Loucy (cell line): ENCODE results near the gene PRRX2.

Experiments used
- H2AFZ ChIP-seq: fragments of 200-600 bp; sonication (generic); 2 replicates; pipeline ENCODE4 v1.6.0; 2016; ENCODE audit warnings: antibody characterized with exemption, mild to moderate bottlenecking, low read length, moderate library complexity
- H3F3A ChIP-seq: fragments of 200-600 bp; 2 replicates; pipeline ENCODE4 v1.6.0; 2016; ENCODE audit warnings: antibody characterized with exemption, low read depth, mild to moderate bottlenecking
- H3K27me3 ChIP-seq: fragments of 200-600 bp; sonication (generic); 2 replicates; pipeline ENCODE4 v1.6.1; 2014; ENCODE audit warnings: low read length, mild to moderate bottlenecking; ENCODE audit not compliant: insufficient read depth, poor library complexity, severe bottlenecking
- H3K36me3 ChIP-seq: fragments of 200-600 bp; sonication (generic); 2 replicates; pipeline ENCODE4 v1.6.1; 2016; ENCODE audit warnings: low read length; ENCODE audit not compliant: insufficient read depth
- H3K4me1 ChIP-seq: fragments of 200-600 bp; sonication (generic); 2 replicates; pipeline ENCODE4 v1.5.1; 2014; ENCODE audit warnings: low read length, mild to moderate bottlenecking; ENCODE audit not compliant: insufficient read depth, poor library complexity, severe bottlenecking
- H3K4me2 ChIP-seq: fragments of 200-600 bp; sonication (generic); 2 replicates; pipeline ENCODE4 v1.6.0; 2014; ENCODE audit warnings: antibody characterized with exemption, low read length, low read depth, mild to moderate bottlenecking; ENCODE audit not compliant: poor library complexity, severe bottlenecking
- H3K4me3 ChIP-seq: fragments of 200-600 bp; sonication (generic); 2 replicates; pipeline ENCODE4 v1.5.1; 2014; ENCODE audit warnings: low read length, mild to moderate bottlenecking, mixed read lengths; ENCODE audit not compliant: poor library complexity, severe bottlenecking
- H3K79me2 ChIP-seq: fragments of 200-600 bp; sonication (generic); 2 replicates; pipeline ENCODE4 v1.6.1; 2014; ENCODE audit warnings: low read length; ENCODE audit not compliant: insufficient read depth
- H3K9ac ChIP-seq: fragments of 200-600 bp; sonication (generic); 2 replicates; pipeline ENCODE4 v1.6.0; 2014; ENCODE audit warnings: mild to moderate bottlenecking, low read depth, low read length, moderate library complexity; ENCODE audit not compliant: poor library complexity, severe bottlenecking
- H3K9me2 ChIP-seq: fragments of 200-600 bp; sonication (generic); replicated peaks from 2 replicates; pipeline ENCODE4 v1.6.1; 2016; ENCODE audit warnings: low read depth, low read length, mixed read lengths
- H3K9me3 ChIP-seq: fragments of 200-600 bp; sonication (generic); 2 replicates; pipeline ENCODE4 v1.6.1; 2014; ENCODE audit warnings: mild to moderate bottlenecking, antibody characterized with exemption, low read length, low read depth; ENCODE audit not compliant: insufficient read depth
- H4K20me1 ChIP-seq: fragments of 200-600 bp; sonication (generic); 2 replicates; pipeline ENCODE4 v1.6.0; 2014; ENCODE audit warnings: antibody characterized with exemption, low read length, mild to moderate bottlenecking; ENCODE audit not compliant: insufficient read depth, poor library complexity, severe bottlenecking
- CTCF ChIP-seq: fragments of 200-600 bp; sonication (generic); conservative IDR thresholded peaks from 2 replicates; pipeline ENCODE4 v1.5.1; 2014; ENCODE audit warnings: mild to moderate bottlenecking, antibody characterized with exemption, low read length
- EZH2phosphoT487 ChIP-seq: fragments of 200-600 bp; IDR thresholded peaks from 2 replicates; pipeline ENCODE4 v1.6.1; 2018; ENCODE audit warnings: antibody characterized with exemption, mild to moderate bottlenecking, moderate library complexity, borderline replicate concordance

PRRX2 gene

DNA sequence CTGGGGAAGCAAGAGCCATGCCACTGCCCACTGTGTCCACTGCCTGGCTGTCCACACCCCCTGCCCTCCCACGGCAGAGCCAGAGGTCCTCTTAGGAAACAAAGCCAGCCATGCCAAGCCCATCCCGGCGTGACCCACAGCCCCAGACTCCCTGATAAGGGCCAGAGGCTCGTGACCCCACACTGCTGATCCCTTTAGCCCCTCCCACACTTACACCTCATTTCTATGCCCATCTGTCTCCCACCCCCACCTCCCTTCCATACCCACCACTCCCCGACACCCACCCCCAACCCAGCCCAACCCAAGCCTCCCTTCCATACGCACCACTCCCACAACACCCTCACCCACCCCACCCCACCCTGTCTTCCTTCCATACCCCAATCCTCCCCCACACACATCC is 70.1 kb downstream of the PRRX2 start:
- Histone ChIP-seq H3K9me3 (no peaks in the 10 kb centered on the region), H3K9ac (no peak overlapping the region), H3K9me2 (no peaks in the 10 kb centered on the region), H2AFZ (no peak overlapping the region), H3K79me2 (no peaks in the 10 kb centered on the region), H3K4me3 (no peak overlapping the region), H3K4me2 (no peak overlapping the region), H3K27me3 (no peaks in the 10 kb centered on the region), H4K20me1 (no peaks in the 10 kb centered on the region), H3K36me3 (no peaks in the 10 kb centered on the region), H3K4me1 (no peaks in the 10 kb centered on the region), H3F3A (no peaks in the 10 kb centered on the region)
- TF ChIP-seq EZH2phosphoT487 (no peak), CTCF (no peak)

- H3K4me3 ChIP-seq: no peak overlapping the region
- no peaks in the 10 kb centered on the region for H3K4me1 ChIP-seq
- TF ChIP-seq EZH2phosphoT487: no peak
- no peaks in the 10 kb centered on the region for H3K9me3 ChIP-seq
- no peaks in the 10 kb centered on the region for H3K36me3 ChIP-seq
- no peaks in the 10 kb centered on the region for H3K79me2 ChIP-seq
- H3F3A ChIP-seq: no peaks in the 10 kb centered on the region
- H4K20me1 ChIP-seq: no peaks in the 10 kb centered on the region
- no peaks in the 10 kb centered on the region for H3K27me3 ChIP-seq
- H2AFZ ChIP-seq: no peak overlapping the region
- no peak overlapping the region for H3K4me2 ChIP-seq
- H3K9ac ChIP-seq: no peak overlapping the region
- H3K9me2 ChIP-seq: no peaks in the 10 kb centered on the region
Measured at GRCh38 chr9:129736334-129736733, 70.9 kb downstream of the PRRX2 start.

GRCh38 chr9:129737479-129738274 is 72.2 kb downstream of the PRRX2 start:
- Histone ChIP-seq H3K9me2 (no peaks in the 10 kb centered on the region), H3K79me2 (no peaks in the 10 kb centered on the region), H3K4me3 (peak overlapping the region; percentile 64), H3F3A (no peaks in the 10 kb centered on the region), H3K27me3 (no peaks in the 10 kb centered on the region), H4K20me1 (no peaks in the 10 kb centered on the region), H3K9ac (no peak overlapping the region), H2AFZ (peak overlapping the region; percentile 72; the same call in 1 of the 2 replicates), H3K36me3 (no peaks in the 10 kb centered on the region), H3K4me1 (no peaks in the 10 kb centered on the region), H3K9me3 (no peaks in the 10 kb centered on the region), H3K4me2 (peak overlapping the region; percentile 43)
- no peak for TF ChIP-seq EZH2phosphoT487
- TF ChIP-seq CTCF: peak; percentile 59

GRCh38 chr9:129739432-129739831 is 74.0 kb downstream of the PRRX2 start:
- Histone ChIP-seq H4K20me1 (no peaks in the 10 kb centered on the region), H3K27me3 (no peaks in the 10 kb centered on the region), H3K36me3 (no peaks in the 10 kb centered on the region), H3K4me1 (no peaks in the 10 kb centered on the region), H3K9me2 (no peaks in the 10 kb centered on the region), H3K79me2 (no peaks in the 10 kb centered on the region), H3F3A (no peaks in the 10 kb centered on the region), H3K9ac (no peak overlapping the region), H3K4me2 (no peak overlapping the region), H3K4me3 (no peak overlapping the region), H2AFZ (no peak overlapping the region), H3K9me3 (no peaks in the 10 kb centered on the region)
- TF ChIP-seq EZH2phosphoT487 (no peak), CTCF (no peak)
